Mucosa of stomach (tissue), 1 donor: ENCODE measurements around the gene ENO4.

ENCODE experiments used
- H3K27me3 ChIP-seq: one replicate; pipeline ENCODE4 v1.7.0; 2013; ENCODE audit warnings: mild to moderate bottlenecking, low read length; ENCODE audit not compliant: control insufficient read depth, insufficient read depth
- H3K36me3 ChIP-seq: one replicate; pipeline ENCODE4 v1.7.0; 2013; ENCODE audit warnings: low read length; ENCODE audit not compliant: control insufficient read depth, insufficient read depth
- H3K4me1 ChIP-seq: one replicate; pipeline ENCODE4 v1.7.0; 2013; ENCODE audit warnings: mild to moderate bottlenecking, low read length; ENCODE audit not compliant: control insufficient read depth, insufficient read depth
- H3K4me3 ChIP-seq: one replicate; pipeline ENCODE4 v1.7.0; 2013; ENCODE audit warnings: low read length
- H3K9ac ChIP-seq: one replicate; pipeline ENCODE4 v1.7.0; 2013; ENCODE audit warnings: mild to moderate bottlenecking, low read length, moderate library complexity
- H3K9me3 ChIP-seq: one replicate; pipeline ENCODE4 v1.7.0; 2013; ENCODE audit warnings: mild to moderate bottlenecking, low read length, moderate library complexity; ENCODE audit not compliant: control insufficient read depth
- donor health status: Pancreatic carcinoma.

ENO4 gene

GRCh38 chr10:116833986-116834985 lies 15.0 kb upstream of the ENO4 start:
- H3K27me3 ChIP-seq: no peaks in the 10 kb centered on the region

GRCh38 chr10:116835658-116836057 lies 13.6 kb upstream of the ENO4 start:
- Histone ChIP-seq H3K9me3 (no peaks in the 10 kb centered on the region), H3K4me3 (no peak overlapping the region), H3K4me1 (no peaks in the 10 kb centered on the region), H3K9ac (no peak overlapping the region), H3K36me3 (no peaks in the 10 kb centered on the region), H3K27me3 (no peaks in the 10 kb centered on the region)

More at GRCh38 chr10:116833986-116834985, 15.0 kb upstream of the ENO4 start:
- Histone ChIP-seq H3K9ac (no peak overlapping the region), H3K36me3 (no peaks in the 10 kb centered on the region), H3K4me1 (no peaks in the 10 kb centered on the region), H3K9me3 (no peaks in the 10 kb centered on the region), H3K4me3 (no peak overlapping the region)

- Histone ChIP-seq H3K36me3 (no peaks in the 10 kb centered on the region), H3K9ac (no peak overlapping the region), H3K27me3 (no peaks in the 10 kb centered on the region), H3K4me1 (no peaks in the 10 kb centered on the region), H3K4me3 (no peak overlapping the region), H3K9me3 (no peaks in the 10 kb centered on the region)
Observed at GRCh38 chr10:116836083-116836482, 13.2 kb upstream of the ENO4 start.

- H3K36me3 ChIP-seq: no peaks in the 10 kb centered on the region
- H3K4me1 ChIP-seq: no peaks in the 10 kb centered on the region
- H3K9me3 ChIP-seq: no peaks in the 10 kb centered on the region
- H3K27me3 ChIP-seq: no peaks in the 10 kb centered on the region
- no peak overlapping the region for H3K9ac ChIP-seq
- H3K4me3 ChIP-seq: no peak overlapping the region
Observed at GRCh38 chr10:116836902-116837523, 12.3 kb upstream of the ENO4 start.

- Histone ChIP-seq H3K36me3 (no peaks in the 10 kb centered on the region), H3K9ac (no peak overlapping the region), H3K4me1 (no peaks in the 10 kb centered on the region), H3K27me3 (no peaks in the 10 kb centered on the region), H3K4me3 (no peak overlapping the region), H3K9me3 (no peaks in the 10 kb centered on the region)
Observed at GRCh38 chr10:116838143-116838725, 11.1 kb upstream of the ENO4 start.

- Histone ChIP-seq H3K36me3 (no peaks in the 10 kb centered on the region), H3K9me3 (no peaks in the 10 kb centered on the region), H3K4me3 (no peak overlapping the region), H3K4me1 (no peaks in the 10 kb centered on the region), H3K9ac (no peak overlapping the region), H3K27me3 (no peaks in the 10 kb centered on the region)
Observed at GRCh38 chr10:116840389-116841075, 8.8 kb upstream of the ENO4 start.

GRCh38 chr10:116845823-116846222 lies 3.5 kb upstream of the ENO4 start:
- no peak overlapping the region for H3K4me3 ChIP-seq
- H3K27me3 ChIP-seq: no peaks in the 10 kb centered on the region
- H3K9me3 ChIP-seq: no peaks in the 10 kb centered on the region
- peaks cover 14% of the 10 kb centered on the region for H3K4me1 ChIP-seq
- no peak overlapping the region for H3K9ac ChIP-seq
- H3K36me3 ChIP-seq: no peaks in the 10 kb centered on the region

- no peaks in the 10 kb centered on the region for H3K27me3 ChIP-seq
- no peaks in the 10 kb centered on the region for H3K36me3 ChIP-seq
- peak overlapping the region; percentile 87 for H3K9ac ChIP-seq
- peak overlapping the region; percentile 81 for H3K4me3 ChIP-seq
- H3K9me3 ChIP-seq: no peaks in the 10 kb centered on the region
- H3K4me1 ChIP-seq: peaks cover 14% of the 10 kb centered on the region
Observed at GRCh38 chr10:116848032-116848943, 1.0 kb upstream of the ENO4 start.

- no peaks in the 10 kb centered on the region for H3K27me3 ChIP-seq
- H3K4me1 ChIP-seq: peaks cover 14% of the 10 kb centered on the region
- H3K9me3 ChIP-seq: no peaks in the 10 kb centered on the region
- H3K36me3 ChIP-seq: no peaks in the 10 kb centered on the region
- H3K4me3 ChIP-seq: peak overlapping the region; percentile 81
- peak overlapping the region; percentile 87 for H3K9ac ChIP-seq
Observed at GRCh38 chr10:116848944-116849247, 403 bp upstream of the ENO4 start.

- Histone ChIP-seq H3K9ac (peak overlapping the region; percentile 65), H3K36me3 (no peaks in the 10 kb centered on the region), H3K27me3 (no peaks in the 10 kb centered on the region), H3K4me1 (peaks cover 14% of the 10 kb centered on the region), H3K4me3 (peak overlapping the region; percentile 81), H3K9me3 (no peaks in the 10 kb centered on the region)
Observed at GRCh38 chr10:116850058-116850611, 836 bp downstream of the ENO4 start.

- Histone ChIP-seq H3K4me3 (no peak overlapping the region), H3K36me3 (no peaks in the 10 kb centered on the region), H3K27me3 (no peaks in the 10 kb centered on the region), H3K4me1 (peaks cover 14% of the 10 kb centered on the region), H3K9me3 (no peaks in the 10 kb centered on the region), H3K9ac (no peak overlapping the region)
Observed at GRCh38 chr10:116852246-116852645, 2.9 kb downstream of the ENO4 start.
